Lung (tissue), 16 donors: ENCODE results near the gene ARPIN. TPM values are rescaled to one million over a fixed set of nuclear protein-coding genes. Genes with fewer than 3 reads are reported as not detected.
"Not testable (repeated sequence)": the region's sequence is repeated elsewhere in the genome, so short reads cannot be mapped to it uniquely, and the experiment has no call there.

Source experiments
- ATAC-seq: fragments of 200-7000 bp; cut with Tn5 transposase; one replicate; pipeline ENCODE4 v1.9.1; 2020; ENCODE audit warnings: moderate number of reproducible peaks; ENCODE audit not compliant: insufficient read depth, low FRiP score
- DNase-seq, 3 donors: peaks; one replicate each; pipeline ENCODE4 v3.0.0-alpha.2; 2013 to 2017
- H3K27ac ChIP-seq, 2 donors: one replicate each; pipeline ENCODE4 v1.5.1; 2013; ENCODE audit warnings: mild to moderate bottlenecking in 2 of 2, moderate library complexity in 2 of 2, control low read depth in 1 of 2, inconsistent platforms in 1 of 2, low read depth in 1 of 2, low read length in 1 of 2
- H3K27me3 ChIP-seq, 3 donors: one replicate each; pipeline ENCODE4 v1.5.1; 2013; ENCODE audit warnings: low read length in 2 of 3; ENCODE audit not compliant: control insufficient read depth in 3 of 3, insufficient read depth in 3 of 3
- H3K36me3 ChIP-seq, 4 donors: one replicate each; pipeline ENCODE4 v1.5.1; 2013; ENCODE audit warnings: low read length in 4 of 4, mild to moderate bottlenecking in 1 of 4, moderate library complexity in 1 of 4; ENCODE audit not compliant: control insufficient read depth in 4 of 4, insufficient read depth in 4 of 4
- H3K4me1 ChIP-seq, 5 donors: one replicate each; pipeline ENCODE4 v1.5.1; 2013; ENCODE audit warnings: low read length in 5 of 5, mild to moderate bottlenecking in 2 of 5, moderate library complexity in 1 of 5; ENCODE audit not compliant: control insufficient read depth in 5 of 5, insufficient read depth in 5 of 5
- H3K4me3 ChIP-seq: one replicate; pipeline ENCODE4 v1.5.1; 2013; ENCODE audit warnings: mild to moderate bottlenecking, control low read depth, moderate library complexity
- H3K9ac ChIP-seq, 2 donors: one replicate each; pipeline ENCODE4 v1.5.1; 2013; ENCODE audit warnings: low read length in 2 of 2, control low read depth in 1 of 2; ENCODE audit not compliant: insufficient read depth in 1 of 2
- H3K9me3 ChIP-seq, 4 donors: one replicate each; pipeline ENCODE4 v1.5.1; 2013; ENCODE audit warnings: low read length in 3 of 4, mild to moderate bottlenecking in 1 of 4, moderate library complexity in 1 of 4; ENCODE audit not compliant: control insufficient read depth in 4 of 4, insufficient read depth in 3 of 4
- CTCF ChIP-seq: IDR thresholded peaks from 2 replicates; pipeline ENCODE4 v1.5.1; 2012; ENCODE audit warnings: mild to moderate bottlenecking; ENCODE audit errors: control extremely low read depth, extremely low read depth
- WGBS, 2 donors: extraction: QIAGEN DNeasy Blood & Tissue Kit; methylation state at CpG; one replicate each; pipeline ENCODE4 v1.1.7; 2013; 5-methylcytosine and 5-hydroxymethylcytosine counted together
- long read RNA-seq, 5 donors: transcript quantifications; one replicate each; lab custom pipeline, GENCODE V29; 2026
- polyA plus RNA-seq, 2 donors: library from polyadenylated mRNA; stranded (reverse); fragments of 200-250 nt; gene quantifications; one replicate each; pipeline ENCODE4 v1.2.1, GENCODE V29; 2013
- total RNA-seq, 2 donors: library from RNA; depleted of rRNA in 1 of 2; stranded (reverse); fragments of >200 nt in 1 of 2; gene quantifications; one replicate each; pipeline ENCODE4 v1.2.1, GENCODE V29; 2014 to 2021
- donor health status: control.
- donor health status: control.
- donor health status: Bipolar disorder and iron deficiency.
- donor health status: healthy.
- donor health status: DM: yes; HTN: yes; CAD: no.

The ARPIN gene
- total RNA-seq: 10 to 100 TPM; 21.3 to 28.5 TPM
- 10 to 100 TPM in 1 of 2 donors, 1 to 10 TPM in 1; 9.0 to 16.2 TPM for polyA plus RNA-seq
- long read RNA-seq, donor 1, full-length matches to known transcripts: 12 of 23 reads
- long read RNA-seq, donor 1, partial matches to known transcripts: 11 of 23 reads
- long read RNA-seq, donor 1, other reads (novel, unspliced or antisense): 0 of 23 reads
- long read RNA-seq, donor 2, full-length matches to known transcripts: 3 of 3 reads
- long read RNA-seq, donor 2, partial matches to known transcripts: 0 of 3 reads
- long read RNA-seq, donor 2, other reads (novel, unspliced or antisense): 0 of 3 reads
- long read RNA-seq, donor 3, full-length matches to known transcripts: 4 of 4 reads
- long read RNA-seq, donor 3, partial matches to known transcripts: 0 of 4 reads
- long read RNA-seq, donor 3, other reads (novel, unspliced or antisense): 0 of 4 reads
- long read RNA-seq, donor 4, full-length matches to known transcripts: 3 of 3 reads
- long read RNA-seq, donor 4, partial matches to known transcripts: 0 of 3 reads
- long read RNA-seq, donor 4, other reads (novel, unspliced or antisense): 0 of 3 reads
- long read RNA-seq, donor 5, full-length matches to known transcripts: 9 of 9 reads
- long read RNA-seq, donor 5, partial matches to known transcripts: 0 of 9 reads
- long read RNA-seq, donor 5, other reads (novel, unspliced or antisense): 0 of 9 reads

- peaks cover 0 to 12% (median 0%) of the 10 kb centered on the region in 5 donors for H3K4me1 ChIP-seq
- H3K27me3 ChIP-seq: no peaks in the 10 kb centered on the region
- H3K36me3 ChIP-seq: peaks cover 0 to 9% (median 8%) of the 10 kb centered on the region in 4 donors
- ATAC-seq (peak; percentile 68), DNase-seq (peak; percentile 76 to 80 (median 77))
- H3K9me3 ChIP-seq: no peaks in the 10 kb centered on the region
- 9 to 31% methylated on average over 19 to 57 of the region's 57 CpGs for WGBS, 2 donors
- H3K4me3 ChIP-seq: peak within 1 kb of the TSS; percentile 83
- H3K27ac ChIP-seq: peak within 1 kb of the TSS; percentile 72 to 94
- no peak for TF ChIP-seq CTCF
- peak within 1 kb of the TSS; percentile 54 to 61 for H3K9ac ChIP-seq
These were observed at the start of gene ARPIN for GRCh38 chr15:89912674-89913396. TSS of gene ARPIN (minus strand) at chr15:89912952. CDS start at chr15:89912835, 117 bp downstream.

GRCh38 chr15:89958107-89958805 is 45.5 kb upstream of the ARPIN start:
- Histone ChIP-seq H3K27me3 (no peaks in the 10 kb centered on the region), H3K4me1 (no peaks in the 10 kb centered on the region), H3K27ac (no peak overlapping the region), H3K4me3 (no peak overlapping the region), H3K9ac (no peak overlapping the region), H3K36me3 (no peaks in the 10 kb centered on the region), H3K9me3 (no peaks in the 10 kb centered on the region)
- DNase-seq (no peak), ATAC-seq (no peak)
- no peak for TF ChIP-seq CTCF
- 87 to 95% methylated on average over 18 of the region's 18 CpGs for WGBS, 2 donors

GRCh38 chr15:89955449-89955998 is 42.8 kb upstream of the ARPIN start:
- H3K4me1 ChIP-seq, H3K36me3 ChIP-seq, H3K27me3 ChIP-seq, H3K27ac ChIP-seq, H3K9me3 ChIP-seq, H3K4me3 ChIP-seq, ATAC-seq, DNase-seq, H3K9ac ChIP-seq: not testable (repeated sequence)
- 95% methylated on average over 13 of the region's 13 CpGs for WGBS, 2 donors
